NCI-H1694 treated with DMSO at 0.1 percent for 48 hours (cell line): ENCODE data around the gene ARPP21.
"Not testable (repeated sequence)": the region's sequence is repeated elsewhere in the genome, so short reads cannot be mapped to it uniquely, and the experiment has no call there.

Experiments used
- DNase-seq: peaks from one replicate; lab custom pipeline; 2025; lab: John Stamatoyannopoulos, UW

Gene ARPP21

GRCh38 chr3:35780800-35781199, 141.5 kb downstream of the ARPP21 start:
- DNase-seq, result no peak

- DNase-seq, result no peak
These were observed 142.2 kb downstream of the ARPP21 start for GRCh38 chr3:35781558-35781957.

DNA sequence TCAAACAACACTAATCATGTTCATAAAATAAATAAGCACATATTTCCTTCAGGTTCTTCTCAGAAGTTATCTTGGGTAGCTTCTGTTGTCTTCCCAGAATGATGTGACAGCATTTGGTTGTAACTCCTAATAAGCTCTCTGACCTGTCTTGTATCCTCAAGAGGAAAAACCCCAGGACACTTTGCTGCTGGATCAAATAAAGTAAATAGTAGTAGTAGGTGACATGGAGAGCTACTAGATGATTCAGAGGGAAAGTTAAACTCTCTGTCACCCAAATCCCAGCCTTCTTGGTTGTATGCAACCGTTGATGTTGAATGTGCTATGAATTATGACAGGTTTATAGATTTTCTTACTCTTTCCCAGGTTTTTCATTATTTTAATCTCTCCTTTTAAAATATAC, 143.0 kb downstream of the ARPP21 start:
- DNase-seq, result no peak

DNA sequence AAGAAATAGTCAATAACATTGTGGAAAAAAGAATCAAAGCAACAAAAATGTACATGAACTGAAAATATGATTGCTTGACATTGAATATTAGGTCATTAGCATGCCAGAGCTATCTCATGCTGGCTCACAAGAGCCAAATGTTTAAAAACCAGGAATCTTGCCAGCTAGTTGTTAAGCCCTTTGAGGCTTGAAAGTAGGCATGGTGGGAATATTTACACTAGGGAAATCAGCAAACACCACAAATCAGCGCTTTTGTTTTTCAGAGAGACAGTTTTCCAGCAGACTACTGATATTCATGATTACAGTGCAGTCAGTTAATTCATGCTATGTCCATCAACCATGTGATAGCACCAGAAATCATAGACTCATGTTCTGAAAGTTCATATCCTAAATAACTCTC, 144.8 kb downstream of the ARPP21 start:
- DNase-seq, result no peak

DNA sequence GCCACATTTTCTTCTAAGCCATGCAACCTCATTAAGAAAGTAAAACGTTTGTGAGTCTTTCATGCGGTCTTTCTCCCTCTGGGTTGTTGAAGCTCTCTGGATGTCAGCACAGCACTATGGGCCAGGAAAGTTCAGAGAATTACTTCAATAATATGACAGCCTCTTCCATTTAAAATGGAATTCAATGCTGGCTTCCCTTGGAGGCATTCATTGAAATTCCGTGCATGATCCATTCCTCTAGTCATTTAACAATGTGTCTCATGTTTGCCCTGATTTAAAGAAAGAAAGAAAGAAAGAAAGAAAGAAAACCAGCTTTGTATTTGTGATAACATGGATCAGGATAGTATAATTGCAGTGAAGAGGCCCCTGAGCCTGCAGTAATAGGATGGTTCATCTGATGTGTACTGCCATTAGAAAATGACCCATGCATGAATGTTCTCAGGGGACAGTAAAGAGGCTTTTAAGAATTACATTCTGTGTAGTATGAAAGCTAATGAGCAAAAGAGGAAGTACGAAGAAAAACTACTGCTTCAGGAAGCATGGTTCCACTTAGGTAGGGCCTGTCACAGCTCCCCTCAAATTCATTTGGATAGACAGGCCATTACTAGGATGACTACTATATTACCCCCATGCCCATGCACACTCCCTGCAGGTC, 146.0 kb downstream of the ARPP21 start:
- no peak for DNase-seq

DNA sequence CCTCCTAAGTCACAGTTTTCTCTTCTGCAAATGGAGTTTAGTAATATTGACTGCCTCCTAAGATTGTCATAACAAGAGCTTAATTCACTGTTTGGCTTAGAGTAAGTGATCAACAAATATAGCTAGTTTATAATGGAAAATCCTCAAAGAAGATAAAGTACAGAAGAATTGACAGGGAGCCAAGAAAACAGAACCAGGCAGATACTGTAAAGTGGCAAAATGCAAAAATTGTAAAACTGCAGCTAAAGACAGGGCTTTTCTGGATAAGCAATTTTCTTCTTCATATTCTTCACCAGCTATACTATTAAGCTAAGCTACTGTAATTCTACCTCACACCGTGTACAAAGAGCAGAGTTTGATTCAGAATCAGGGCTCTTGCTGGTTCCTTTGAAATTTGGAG, 148.6 kb downstream of the ARPP21 start:
- DNase-seq, result no peak

DNA sequence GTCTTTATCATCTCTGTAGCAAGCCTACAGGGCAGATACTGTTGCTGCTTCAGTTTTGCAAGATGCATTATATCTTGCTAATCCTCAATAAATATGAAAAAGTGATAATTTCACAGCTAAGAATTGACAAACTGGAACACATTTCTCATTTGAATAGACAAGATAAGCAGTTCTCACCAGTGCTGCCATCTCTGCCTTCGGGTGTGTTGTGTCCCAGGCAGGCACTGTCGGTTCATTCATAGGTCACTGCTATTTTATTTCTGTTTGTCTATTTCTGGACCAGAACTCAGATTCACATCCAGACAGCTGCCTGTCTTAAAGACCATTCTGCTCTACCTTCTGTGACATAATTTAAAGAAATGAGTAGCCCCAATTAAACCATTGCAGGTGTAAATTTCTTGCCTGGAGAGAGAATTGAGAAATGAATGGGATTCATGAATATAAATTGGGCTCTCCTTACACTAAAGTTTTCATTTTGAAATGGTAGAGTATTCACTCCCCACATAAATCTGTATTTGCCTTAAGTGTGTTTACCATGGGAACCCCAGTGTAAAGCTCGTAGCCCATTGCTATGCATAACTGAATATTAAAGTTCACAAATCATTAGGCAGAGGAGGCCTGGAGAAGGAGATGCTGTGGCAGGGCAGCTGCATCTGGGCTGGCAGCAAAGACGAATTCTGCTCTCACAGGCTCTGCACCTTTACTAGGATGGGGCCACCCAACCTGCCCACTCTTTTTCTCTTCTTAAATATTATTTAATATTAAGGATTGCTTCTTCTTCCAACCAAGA, 149.9 kb downstream of the ARPP21 start:
- DNase-seq, result no peak

- DNase-seq, result no peak
These were observed 151.4 kb downstream of the ARPP21 start for GRCh38 chr3:35790764-35791163.

- DNase-seq, result no peak
These were observed 154.3 kb downstream of the ARPP21 start for GRCh38 chr3:35793667-35794066.

DNA sequence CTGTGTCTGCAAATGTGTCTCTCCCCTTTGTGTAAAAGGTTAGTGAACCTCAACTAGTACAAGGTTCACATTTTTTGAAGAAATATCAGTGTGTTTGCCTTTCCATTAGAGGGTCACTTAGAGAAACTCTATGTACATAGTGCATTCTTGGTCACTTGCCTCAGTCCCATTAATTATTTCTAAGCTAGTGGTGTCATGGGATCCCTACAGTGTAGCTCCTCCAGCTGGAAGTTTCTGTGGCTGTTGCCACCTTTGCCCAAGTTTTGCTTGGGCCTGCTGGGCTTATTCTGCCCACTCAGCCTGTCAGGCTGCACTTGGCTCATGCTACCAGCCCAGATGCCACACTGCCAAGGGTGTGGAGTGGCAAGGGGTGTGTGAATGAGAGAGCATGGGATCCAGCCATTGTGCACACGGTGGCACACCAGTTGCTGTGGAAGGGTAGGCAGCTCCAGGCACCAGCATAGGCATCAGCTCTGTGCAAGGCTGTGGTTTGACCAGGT, 161.7 kb downstream of the ARPP21 start:
- DNase-seq, result no peak

DNA sequence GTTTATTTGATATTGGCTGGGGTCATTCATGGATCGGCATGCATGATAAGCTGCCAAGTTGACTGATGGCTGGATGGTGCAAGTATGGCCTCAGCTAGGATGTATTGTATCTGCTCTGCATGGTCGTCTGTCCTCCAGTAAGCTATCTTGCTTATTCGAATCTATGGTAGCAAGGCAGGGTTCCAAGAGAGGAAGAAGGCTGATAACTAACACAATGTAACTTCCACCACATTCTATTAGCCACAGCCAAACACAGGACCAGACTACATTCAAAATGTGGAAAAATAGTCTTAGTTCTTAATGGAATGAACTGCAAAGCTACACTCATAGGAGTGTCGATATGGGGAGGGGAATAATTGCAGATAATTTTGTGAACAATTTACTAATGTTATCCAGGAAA, 175.2 kb downstream of the ARPP21 start:
- no peak for DNase-seq

DNA sequence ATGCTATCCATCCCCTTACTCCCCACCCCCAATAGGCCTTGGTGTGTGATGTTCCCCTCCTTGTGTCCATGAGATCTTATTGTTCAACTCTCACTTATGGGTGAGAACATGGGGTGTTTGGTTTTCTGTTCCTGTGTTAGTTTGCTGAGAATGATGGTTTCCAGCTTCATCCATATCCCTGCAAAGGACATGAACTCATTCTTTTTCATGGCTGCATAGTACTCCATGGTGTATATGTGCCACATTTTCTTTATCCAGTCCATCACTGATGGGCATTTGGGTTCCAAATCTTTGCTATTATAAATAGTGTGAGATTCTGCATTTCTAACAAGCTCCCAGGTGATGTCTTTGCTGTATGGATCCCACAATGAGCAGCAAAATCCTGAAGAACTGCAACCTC, 176.5 kb downstream of the ARPP21 start:
- not testable (repeated sequence) for DNase-seq

- no peak for DNase-seq
These were observed 177.9 kb downstream of the ARPP21 start for GRCh38 chr3:35817216-35817615.

DNA sequence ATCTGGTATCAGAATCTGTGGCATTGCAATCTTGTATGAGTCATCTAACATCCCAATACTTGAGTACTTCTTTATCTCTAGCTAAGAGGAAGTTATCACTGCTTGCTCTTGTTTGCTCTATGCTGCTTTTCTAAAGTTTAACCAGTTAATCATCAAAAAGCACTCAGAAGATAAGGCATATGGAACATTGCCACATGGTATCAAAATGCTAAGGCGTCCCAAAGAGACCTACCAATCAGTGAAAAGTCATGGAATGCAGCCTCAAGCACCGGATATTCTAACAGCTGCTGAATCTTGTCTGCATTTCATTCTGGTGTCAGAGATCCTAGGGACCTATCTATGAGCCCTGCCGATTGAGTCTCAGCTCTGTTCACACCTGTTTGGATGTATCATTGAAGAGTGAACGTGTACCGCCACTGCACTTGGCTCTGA, 192.8 kb downstream of the ARPP21 start:
- no peak for DNase-seq
